Neutrophil (primary cell): ENCODE measurements around the gene XAB2.

ENCODE experiments used
- H3K27ac ChIP-seq: fragments of 200-600 bp; sonication (generic); 2 replicates; pipeline ENCODE4 v1.5.1; 2016; ENCODE audit warnings: mild to moderate bottlenecking, moderate library complexity
- H3K27me3 ChIP-seq: fragments of 200-600 bp; sonication (generic); 2 replicates; pipeline ENCODE4 v1.6.0; 2016; ENCODE audit warnings: mild to moderate bottlenecking
- H3K36me3 ChIP-seq: fragments of 200-600 bp; sonication (generic); 2 replicates; pipeline ENCODE4 v1.5.1; 2017
- H3K4me1 ChIP-seq, 2 experiments: fragments of 200-600 bp in 1 of 2; sonication (generic) in 1 of 2; 1 replicate in 1 of 2; 2 replicates in 1 of 2; pipeline versions ENCODE4 v1.5.1 to v1.6.1; 2013 to 2016; ENCODE audit warnings: low read depth in 1 of 2, low read length in 1 of 2, mild to moderate bottlenecking in 1 of 2, moderate library complexity in 1 of 2; ENCODE audit not compliant: control insufficient read depth in 1 of 2, insufficient read depth in 1 of 2
- H3K4me3 ChIP-seq, 2 experiments: fragments of 200-600 bp in 1 of 2; sonication (generic) in 1 of 2; 1 replicate in 1 of 2; 2 replicates in 1 of 2; pipeline ENCODE4 v1.5.1; 2013 to 2016; ENCODE audit warnings: low read depth in 1 of 2, low read length in 1 of 2, mild to moderate bottlenecking in 1 of 2, moderate library complexity in 1 of 2
- H3K9me3 ChIP-seq: fragments of 200-600 bp; sonication (generic); 2 replicates; pipeline ENCODE4 v1.5.1; 2016
- CTCF ChIP-seq: fragments of 200-600 bp; sonication (generic); IDR thresholded peaks from 2 replicates; pipeline ENCODE4 v1.5.1; 2016; ENCODE audit warnings: antibody characterized with exemption

XAB2 gene

DNA sequence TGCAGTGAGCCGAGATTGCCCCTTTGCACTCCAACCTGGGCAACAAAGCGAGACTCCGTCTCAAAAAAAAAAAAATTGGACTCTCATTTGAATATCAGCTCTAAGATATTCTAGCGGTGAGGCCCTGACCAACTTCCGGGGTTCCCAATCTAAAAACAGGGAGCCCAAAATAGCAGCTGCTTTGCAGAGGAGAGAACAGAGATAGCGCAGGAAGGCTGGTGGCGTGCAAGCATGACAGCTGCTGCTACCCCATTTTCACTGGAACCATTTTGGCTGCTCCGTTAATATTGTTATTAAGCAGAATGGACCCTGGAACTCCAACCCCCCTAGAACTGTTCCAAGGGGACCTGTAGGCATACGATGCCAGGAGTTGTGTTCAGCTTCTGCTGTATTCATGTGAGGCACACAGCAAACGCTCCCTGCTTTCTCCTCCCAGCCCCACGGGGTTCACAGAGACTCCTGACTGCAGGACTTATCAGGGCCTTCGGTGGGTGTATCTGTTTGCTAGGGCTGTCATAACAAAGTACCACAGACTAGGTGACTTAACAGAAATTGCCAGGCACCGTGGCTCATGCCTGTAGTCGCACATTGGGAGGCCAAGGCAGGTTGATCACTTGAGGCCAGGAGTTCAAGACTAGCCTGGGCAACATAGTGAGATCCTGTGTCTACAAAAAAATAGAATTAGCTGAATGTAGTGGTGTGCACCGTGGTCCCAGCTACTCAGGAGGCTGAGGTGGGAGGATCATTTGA lies 19.1 kb upstream of the XAB2 start:
- no peak overlapping the region for H3K4me3 ChIP-seq
- TF ChIP-seq CTCF, result no peak
- no peaks in the 10 kb centered on the region for H3K9me3 ChIP-seq

DNA sequence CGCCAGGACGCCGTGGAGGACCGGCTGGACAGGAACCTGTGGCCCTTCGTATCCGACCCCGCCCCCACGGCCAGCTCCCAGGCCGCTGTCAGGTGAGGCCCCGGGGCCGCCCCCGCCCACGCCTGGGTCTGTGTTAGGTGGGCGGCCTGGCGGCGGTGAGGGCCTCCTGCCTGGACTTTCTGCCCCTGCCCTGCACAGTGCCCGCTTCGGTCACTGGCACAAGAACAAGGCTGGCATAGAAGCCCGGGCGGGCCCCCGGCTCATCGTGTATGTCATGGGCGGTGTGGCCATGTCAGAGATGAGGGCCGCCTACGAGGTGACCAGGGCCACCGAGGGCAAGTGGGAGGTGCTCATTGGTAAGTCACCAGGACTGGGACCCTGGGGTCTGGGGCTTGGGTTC lies 17.8 kb upstream of the XAB2 start:
- Histone ChIP-seq H3K9me3 (no peaks in the 10 kb centered on the region), H3K4me3 (no peak overlapping the region), H3K4me1 (peaks cover 40 to 42% of the 10 kb centered on the region in 2 experiments), H3K36me3 (peaks cover 61% of the 10 kb centered on the region), H3K27me3 (no peaks in the 10 kb centered on the region), H3K27ac (peak overlapping the region; percentile 78)
- no peak for TF ChIP-seq CTCF

More for the DNA sequence above, 19.1 kb upstream of the XAB2 start:
- H3K4me1 ChIP-seq, result peaks cover 45 to 53% of the 10 kb centered on the region in 2 experiments
- H3K27ac ChIP-seq, result peak overlapping the region; percentile 78
- no peaks in the 10 kb centered on the region for H3K27me3 ChIP-seq
- H3K36me3 ChIP-seq, result peaks cover 49% of the 10 kb centered on the region

DNA sequence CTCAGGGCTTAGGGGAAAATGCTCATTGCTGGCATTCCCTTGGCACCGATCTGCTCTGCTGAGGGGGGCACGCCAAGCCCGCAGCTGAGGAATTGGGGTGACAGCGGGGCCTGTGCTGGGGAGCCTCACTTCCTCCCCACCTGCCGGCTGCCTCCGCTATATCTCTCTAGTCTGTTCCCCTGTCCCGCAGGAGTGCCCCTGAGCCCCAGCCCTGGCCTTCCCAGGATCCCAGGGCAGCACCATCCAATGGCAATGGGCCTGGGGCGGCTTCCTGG lies 17.0 kb upstream of the XAB2 start:
- H3K27me3 ChIP-seq, result no peaks in the 10 kb centered on the region
- TF ChIP-seq CTCF, result no peak
- H3K4me3 ChIP-seq, result peak overlapping the region in 1 of 2 experiments; percentile 51
- H3K36me3 ChIP-seq, result peaks cover 69% of the 10 kb centered on the region
- no peaks in the 10 kb centered on the region for H3K9me3 ChIP-seq
- peak overlapping the region; percentile 78 for H3K27ac ChIP-seq
- H3K4me1 ChIP-seq, result peaks cover 36% of the 10 kb centered on the region in 2 experiments

DNA sequence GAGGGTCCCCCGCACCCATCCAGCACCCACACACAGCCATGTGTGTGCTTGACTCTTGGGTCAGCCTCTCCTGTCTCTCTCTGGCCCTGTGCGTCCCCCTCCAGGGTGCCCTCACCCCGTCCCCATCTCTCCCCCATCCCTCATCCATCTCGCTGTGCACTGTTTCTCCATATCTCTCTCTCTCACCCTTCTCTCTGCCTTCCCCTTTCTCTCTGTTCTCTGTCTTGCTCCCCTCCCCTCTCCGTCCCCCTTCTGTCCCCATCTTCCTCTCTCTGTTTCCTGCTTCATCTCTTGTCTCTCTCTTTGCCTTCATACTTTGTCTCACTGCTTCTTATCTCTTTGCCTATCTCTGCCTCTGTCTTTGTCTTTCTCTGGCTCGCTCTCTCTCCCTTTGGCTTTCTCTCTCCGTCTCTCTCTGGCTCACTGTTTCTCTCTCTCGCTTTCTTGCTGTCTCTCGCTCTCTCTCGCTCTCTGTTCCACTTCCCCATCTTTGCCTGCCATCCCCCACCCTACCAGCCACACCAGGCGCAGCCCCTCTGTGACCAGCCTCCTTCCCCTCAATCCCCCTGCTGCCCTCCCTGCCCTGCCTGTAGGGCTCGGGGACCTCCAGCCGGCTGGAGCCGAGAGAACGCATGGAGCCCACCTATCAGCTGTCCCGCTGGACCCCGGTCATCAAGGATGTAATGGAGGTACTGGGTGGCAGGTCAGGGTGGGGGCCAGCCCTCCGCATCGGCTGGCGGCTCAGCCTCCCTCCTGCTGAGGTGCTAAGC lies 16.5 kb upstream of the XAB2 start:
- H3K36me3 ChIP-seq, result peaks cover 74% of the 10 kb centered on the region
- H3K4me1 ChIP-seq, result peaks cover 36 to 37% of the 10 kb centered on the region in 2 experiments
- H3K9me3 ChIP-seq, result no peaks in the 10 kb centered on the region
- peak overlapping the region; percentile 28 to 51 for H3K4me3 ChIP-seq
- no peak for TF ChIP-seq CTCF
- no peaks in the 10 kb centered on the region for H3K27me3 ChIP-seq
- peak overlapping the region; percentile 78 for H3K27ac ChIP-seq

GRCh38 chr19:7645163-7645562 lies 15.8 kb upstream of the XAB2 start:
- Histone ChIP-seq H3K4me1 (peaks cover 41 to 43% of the 10 kb centered on the region in 2 experiments), H3K36me3 (peaks cover 80% of the 10 kb centered on the region), H3K27me3 (no peaks in the 10 kb centered on the region), H3K4me3 (peak overlapping the region; percentile 28 to 51), H3K27ac (peak overlapping the region; percentile 78), H3K9me3 (no peaks in the 10 kb centered on the region)
- TF ChIP-seq CTCF, result no peak
